ENCODE data around the gene NUDT19. TPM values are rescaled to one million over a fixed set of nuclear protein-coding genes. Genes with fewer than 3 reads are reported as not detected.

NUDT19 gene
- total and polyA plus RNA-seq, 12 donors, result 6.8 to 34.9 (median 20.9) TPM

- Histone ChIP-seq H3K4me1 (replicated peaks in 1 of 2) (peaks cover 11 to 26% of the 10 kb centered on the region in 2 donors), H3K9me3 (replicated peaks in 1 of 3) (no peaks in the 10 kb centered on the region), H3K36me3 (replicated peaks in 1 of 2) (no peaks in the 10 kb centered on the region), H3K4me3 (no peak overlapping the region), H3K27ac (no peak overlapping the region), H3K27me3 (peaks cover 6% of the 10 kb centered on the region)
- 70 to 77% (median 74%) methylated on average over 8 to 9 of the region's 9 CpGs for WGBS, 4 donors
- intact Hi-C loops (cut with DNase I), result no loop called here
- TF ChIP-seq POLR2A (IDR thresholded peaks at IDR 0.05) (no peak), CTCF (IDR thresholded peaks at IDR 0.05) (no peak)
- DNase-seq, result no peak
Observed at GRCh38 chr19:32677657-32678056, 14.0 kb upstream of the NUDT19 start.

- H3K27me3 ChIP-seq, result peaks cover 6% of the 10 kb centered on the region
- H3K4me3 ChIP-seq, result no peak overlapping the region
- H3K27ac ChIP-seq, result no peak overlapping the region
- no peak for DNase-seq
- H3K36me3 ChIP-seq (replicated peaks in 1 of 2), result no peaks in the 10 kb centered on the region
- intact Hi-C loops (cut with DNase I), result no loop called here
- H3K4me1 ChIP-seq (replicated peaks in 1 of 2), result peaks cover 0 to 8% of the 10 kb centered on the region in 2 donors
- 34 to 38% (median 37%) methylated on average over 2 of the region's 2 CpGs for WGBS, 4 donors
- H3K9me3 ChIP-seq (replicated peaks in 1 of 3), result no peaks in the 10 kb centered on the region
- TF ChIP-seq CTCF (IDR thresholded peaks at IDR 0.05), result no peak
Observed at GRCh38 chr19:32680986-32681385, 10.6 kb upstream of the NUDT19 start.

- no peak for TF ChIP-seq CTCF (IDR thresholded peaks at IDR 0.05)
- TF ChIP-seq POLR2A (IDR thresholded peaks at IDR 0.05), result no peak
- Histone ChIP-seq H3K4me3 (no peak overlapping the region), H3K27ac (no peak overlapping the region), H3K4me1 (replicated peaks in 1 of 2) (no peaks in the 10 kb centered on the region), H3K9me3 (replicated peaks in 1 of 3) (no peaks in the 10 kb centered on the region), H3K36me3 (replicated peaks in 1 of 2) (no peaks in the 10 kb centered on the region), H3K27me3 (no peaks in the 10 kb centered on the region)
- 72 to 84% (median 79%) methylated on average over 4 of the region's 4 CpGs for WGBS, 4 donors
- intact Hi-C loops (cut with DNase I), result no loop called here
- DNase-seq, result no peak
Observed at GRCh38 chr19:32682317-32682716, 9.3 kb upstream of the NUDT19 start.

GRCh38 chr19:32686847-32687475 lies 4.7 kb upstream of the NUDT19 start:
- H3K9me3 ChIP-seq (replicated peaks in 1 of 3), result no peaks in the 10 kb centered on the region
- TF ChIP-seq POLR2A (IDR thresholded peaks at IDR 0.05) (no peak), CTCF (IDR thresholded peaks at IDR 0.05) (no peak)
- no peak overlapping the region for H3K4me3 ChIP-seq
- no peak for DNase-seq
- intact Hi-C loops (cut with DNase I), result no loop called here
- H3K27ac ChIP-seq, result no peak overlapping the region
- H3K4me1 ChIP-seq (replicated peaks in 1 of 2), result peaks cover 8 to 12% of the 10 kb centered on the region in 2 donors
- H3K27me3 ChIP-seq, result no peaks in the 10 kb centered on the region
- no peaks in the 10 kb centered on the region for H3K36me3 ChIP-seq (replicated peaks in 1 of 2)
- WGBS, 4 donors, result 79 to 96% (median 94%) methylated on average over 6 of the region's 6 CpGs
